GM13976 (cell line): ENCODE results near the gene TMEFF1.

Source experiments
- DNase-seq: peaks from one replicate; pipeline ENCODE4 v3.0.0; 2012; ENCODE audit warnings: low spot score
- CTCF ChIP-seq: IDR thresholded peaks from 2 replicates; pipeline ENCODE4 v1.5.1; 2012; ENCODE audit warnings: borderline replicate concordance, mild to moderate bottlenecking; ENCODE audit not compliant: insufficient read depth; ENCODE audit errors: extremely low read depth, missing control alignments, control extremely low read depth
- in situ Hi-C: fragments of 300-500 bp; cut with MboI; formaldehyde crosslinking; loops from one replicate; pipeline ENCODE4 v1.12.0; 2022; ENCODE audit warnings: low sequenced_read_pairs, mixed read lengths, inconsistent platforms; ENCODE audit not compliant: unreplicated experiment

Gene TMEFF1

GRCh38 chr9:100591139-100591538 lies 118.2 kb downstream of the TMEFF1 start:
- in situ Hi-C loops, result loop anchor here (10.0 kb wide), 1 partner anchor 256 kb away; no protein-coding TSS in a partner anchor
- no peak for DNase-seq
- no peak for TF ChIP-seq CTCF

GRCh38 chr9:100591639-100592412 lies 118.9 kb downstream of the TMEFF1 start:
- no peak for DNase-seq
- in situ Hi-C loops, result loop anchor here (10.0 kb wide), 1 partner anchor 257 kb away; no protein-coding TSS in a partner anchor
- no peak for TF ChIP-seq CTCF

GRCh38 chr9:100595391-100596199 lies 122.6 kb downstream of the TMEFF1 start:
- in situ Hi-C loops, result loop anchor here (10.0 kb wide), 1 partner anchor 261 kb away; no protein-coding TSS in a partner anchor
- DNase-seq, result peak; percentile 47
- peak; percentile 72 for TF ChIP-seq CTCF

GRCh38 chr9:100597236-100597635 lies 124.3 kb downstream of the TMEFF1 start:
- no peak for TF ChIP-seq CTCF
- no peak for DNase-seq
- in situ Hi-C loops, result loop anchor here (10.0 kb wide), 1 partner anchor 262 kb away; no protein-coding TSS in a partner anchor

GRCh38 chr9:100598641-100599145 lies 125.7 kb downstream of the TMEFF1 start:
- DNase-seq, result peak; percentile 79
- no peak for TF ChIP-seq CTCF
- in situ Hi-C loops, result loop anchor here (10.0 kb wide), 1 partner anchor 264 kb away; no protein-coding TSS in a partner anchor

GRCh38 chr9:100600521-100601079 lies 127.7 kb downstream of the TMEFF1 start:
- in situ Hi-C loops, result loop anchor here (25.0 kb wide), 1 partner anchor 712 kb away; no protein-coding TSS in a partner anchor
- TF ChIP-seq CTCF, result no peak
- no peak for DNase-seq
